LNCAP (cell line): Measurements from ENCODE around the gene NAALADL1.

ENCODE experiments used
- CTCF ChIP-seq: fragments of 450-650 bp; IDR thresholded peaks from 2 replicates; pipeline ENCODE4 v1.5.1; 2017; ENCODE audit warnings: mild to moderate bottlenecking

Gene NAALADL1

GRCh38 chr11:65056999-65057398 lies 1.4 kb downstream of the NAALADL1 start:
- TF ChIP-seq CTCF: no peak

- no peak for TF ChIP-seq CTCF
Measured at GRCh38 chr11:65055538-65055937, 2.8 kb downstream of the NAALADL1 start.

GRCh38 chr11:65053827-65054508 lies 4.4 kb downstream of the NAALADL1 start:
- no peak for TF ChIP-seq CTCF

GRCh38 chr11:65051398-65051858 lies 6.9 kb downstream of the NAALADL1 start:
- TF ChIP-seq CTCF: no peak

- TF ChIP-seq CTCF: no peak
Measured at GRCh38 chr11:65047581-65048422, 10.6 kb downstream of the NAALADL1 start.

GRCh38 chr11:65045728-65046127 lies 12.6 kb downstream of the NAALADL1 start:
- no peak for TF ChIP-seq CTCF

- no peak for TF ChIP-seq CTCF
Measured at GRCh38 chr11:65045061-65045460, 13.3 kb downstream of the NAALADL1 start.
